MM.1S (cell line): Measurements from ENCODE around the gene SLC2A5.

Experiments used
- DNase-seq: peaks from one replicate; pipeline ENCODE4 v3.0.0-alpha.2; 2015
- H2AFZ ChIP-seq: fragments of 300-600 bp; sonication (generic); 2 replicates; pipeline ENCODE4 v1.6.0; 2016; ENCODE audit warnings: antibody characterized with exemption, low read length
- H3F3A ChIP-seq: fragments of 300-600 bp; sonication (generic); 2 replicates; pipeline ENCODE4 v1.6.1; 2016; ENCODE audit warnings: mild to moderate bottlenecking, antibody characterized with exemption, low read length, moderate library complexity, mixed read lengths; ENCODE audit not compliant: insufficient read depth
- H3K27ac ChIP-seq: fragments of 300-600 bp; sonication (generic); 2 replicates; pipeline ENCODE4 v1.5.1; 2016; ENCODE audit warnings: mild to moderate bottlenecking, low read length
- H3K27me3 ChIP-seq: fragments of 300-600 bp; sonication (generic); replicated peaks from 2 replicates; pipeline ENCODE4 v1.6.0; 2016; ENCODE audit warnings: low read length; ENCODE audit not compliant: insufficient read depth
- H3K36me3 ChIP-seq: fragments of 300-600 bp; sonication (generic); replicated peaks from 2 replicates; pipeline ENCODE4 v1.6.1; 2016; ENCODE audit warnings: mild to moderate bottlenecking, low read length, mixed read lengths; ENCODE audit not compliant: insufficient read depth
- H3K4me1 ChIP-seq: fragments of 300-600 bp; sonication (generic); 2 replicates; pipeline ENCODE4 v1.6.1; 2016; ENCODE audit warnings: low read length, mixed read lengths
- H3K4me2 ChIP-seq: fragments of 300-600 bp; sonication (generic); 2 replicates; pipeline ENCODE4 v1.6.0; 2016; ENCODE audit warnings: low read depth, low read length
- H3K4me3 ChIP-seq: fragments of 300-600 bp; sonication (generic); 2 replicates; pipeline ENCODE4 v1.5.1; 2016; ENCODE audit warnings: low read length, mixed read lengths
- H3K79me2 ChIP-seq: fragments of 300-600 bp; sonication (generic); 2 replicates; pipeline ENCODE4 v1.6.1; 2016; ENCODE audit warnings: mixed run types, low read length, mixed read lengths
- H3K9ac ChIP-seq: fragments of 300-600 bp; sonication (generic); 2 replicates; pipeline ENCODE4 v1.6.1; 2016; ENCODE audit warnings: low read length, mixed read lengths
- H3K9me2 ChIP-seq: fragments of 300-600 bp; sonication (generic); replicated peaks from 2 replicates; pipeline ENCODE4 v1.6.1; 2016; ENCODE audit warnings: mild to moderate bottlenecking, low read length, mixed read lengths; ENCODE audit not compliant: insufficient read depth
- H3K9me3 ChIP-seq: fragments of 300-600 bp; sonication (generic); replicated peaks from 2 replicates; pipeline ENCODE4 v1.6.1; 2016; ENCODE audit warnings: mild to moderate bottlenecking, low read length, mixed read lengths; ENCODE audit not compliant: insufficient read depth
- H4K20me1 ChIP-seq: fragments of 300-600 bp; sonication (generic); 2 replicates; pipeline ENCODE4 v1.6.1; 2016; ENCODE audit warnings: mild to moderate bottlenecking, low read length, moderate library complexity, mixed read lengths; ENCODE audit not compliant: insufficient read depth
- CTCF ChIP-seq: fragments of 300-600 bp; sonication (generic); IDR thresholded peaks from 2 replicates; pipeline ENCODE4 v1.5.1; 2016; ENCODE audit warnings: antibody characterized with exemption, low read length, mixed read lengths
- EZH2 ChIP-seq: fragments of 300-600 bp; sonication (generic); optimal IDR thresholded peaks from 2 replicates; pipeline ENCODE3; 2017; ENCODE audit warnings: low read depth, mild to moderate bottlenecking, antibody characterized with exemption, low read length, mixed read lengths
- EZH2phosphoT487 ChIP-seq: fragments of 300-600 bp; sonication (generic); IDR thresholded peaks from 2 replicates; pipeline ENCODE4 v1.6.1; 2018; ENCODE audit warnings: antibody characterized with exemption, low read length

SLC2A5 gene

GRCh38 chr1:8988618-8988967 is 80.8 kb downstream of the SLC2A5 start:
- H3K27ac ChIP-seq: no peak overlapping the region
- no peak overlapping the region for H2AFZ ChIP-seq
- H3K9ac ChIP-seq: no peak overlapping the region
- no peaks in the 10 kb centered on the region for H3K36me3 ChIP-seq
- H3K27me3 ChIP-seq: no peaks in the 10 kb centered on the region; the same call in 1 of the 2 replicates
- no peaks in the 10 kb centered on the region for H3F3A ChIP-seq
- no peak overlapping the region for H3K4me2 ChIP-seq
- no peak for DNase-seq
- no peaks in the 10 kb centered on the region for H3K9me2 ChIP-seq
- H3K79me2 ChIP-seq: no peaks in the 10 kb centered on the region
- TF ChIP-seq EZH2 (no peak), EZH2phosphoT487 (no peak), CTCF (no peak)
- H3K4me1 ChIP-seq: no peaks in the 10 kb centered on the region
- no peaks in the 10 kb centered on the region for H3K9me3 ChIP-seq
- no peaks in the 10 kb centered on the region for H4K20me1 ChIP-seq
- H3K4me3 ChIP-seq: no peak overlapping the region

- Histone ChIP-seq H3F3A (no peaks in the 10 kb centered on the region), H3K4me1 (no peaks in the 10 kb centered on the region), H3K9ac (no peak overlapping the region), H4K20me1 (no peaks in the 10 kb centered on the region), H3K27ac (no peak overlapping the region), H3K9me2 (no peaks in the 10 kb centered on the region), H2AFZ (no peak overlapping the region), H3K4me2 (no peak overlapping the region), H3K79me2 (no peaks in the 10 kb centered on the region), H3K4me3 (no peak overlapping the region), H3K27me3 (no peaks in the 10 kb centered on the region; the same call in 1 of the 2 replicates), H3K9me3 (no peaks in the 10 kb centered on the region), H3K36me3 (no peaks in the 10 kb centered on the region)
- DNase-seq: peak; percentile 26
- TF ChIP-seq EZH2 (no peak), CTCF (peak; percentile 94)
Measured at GRCh38 chr1:8987881-8988617, 81.4 kb downstream of the SLC2A5 start.

- TF ChIP-seq EZH2 (no peak), EZH2phosphoT487 (no peak), CTCF (no peak)
- H3K4me3 ChIP-seq: no peak overlapping the region
- no peaks in the 10 kb centered on the region for H3K9me2 ChIP-seq
- no peaks in the 10 kb centered on the region for H3K79me2 ChIP-seq
- H3K27me3 ChIP-seq: no peaks in the 10 kb centered on the region; the same call in 1 of the 2 replicates
- H3K36me3 ChIP-seq: no peaks in the 10 kb centered on the region
- no peak overlapping the region for H3K9ac ChIP-seq
- no peak overlapping the region for H3K27ac ChIP-seq
- no peaks in the 10 kb centered on the region for H3K4me1 ChIP-seq
- no peaks in the 10 kb centered on the region for H3F3A ChIP-seq
- H4K20me1 ChIP-seq: no peaks in the 10 kb centered on the region
- H3K4me2 ChIP-seq: no peak overlapping the region
- no peak for DNase-seq
- H2AFZ ChIP-seq: no peak overlapping the region
- no peaks in the 10 kb centered on the region for H3K9me3 ChIP-seq
Measured at GRCh38 chr1:8986814-8987190, 82.6 kb downstream of the SLC2A5 start.
